ACC112 (cell line): ENCODE results near the gene NAALADL1.
"Not testable (repeated sequence)": the region's sequence is repeated elsewhere in the genome, so short reads cannot be mapped to it uniquely, and the experiment has no call there.

Experiments used
- H2AFZ ChIP-seq: fragments of 200-600 bp; sonication (generic); one replicate; pipeline ENCODE4 v1.6.0; 2017; ENCODE audit warnings: antibody characterized with exemption, low read length; ENCODE audit not compliant: unreplicated experiment
- H3K27ac ChIP-seq: fragments of 200-600 bp; sonication (generic); 2 replicates; pipeline ENCODE4 v1.5.1; 2014; ENCODE audit warnings: low read depth, mild to moderate bottlenecking, antibody characterized with exemption, low read length, moderate library complexity
- H3K27me3 ChIP-seq: fragments of 200-600 bp; sonication (generic); 2 replicates; pipeline ENCODE4 v1.6.1; 2014; ENCODE audit warnings: mild to moderate bottlenecking, antibody characterized with exemption, low read length, moderate library complexity, mixed read lengths; ENCODE audit not compliant: insufficient read depth
- H3K36me3 ChIP-seq: fragments of 200-600 bp; sonication (generic); 2 replicates; pipeline ENCODE4 v1.6.1; 2016; ENCODE audit warnings: mild to moderate bottlenecking, antibody characterized with exemption, low read length, moderate library complexity, mixed read lengths; ENCODE audit not compliant: insufficient read depth
- H3K4me1 ChIP-seq: fragments of 200-600 bp; sonication (generic); one replicate; pipeline ENCODE4 v1.6.1; 2016; ENCODE audit warnings: low read length, mixed read lengths; ENCODE audit not compliant: insufficient read depth, unreplicated experiment, control insufficient read depth
- H3K4me3 ChIP-seq: fragments of 200-600 bp; sonication (generic); 2 replicates; pipeline ENCODE4 v1.5.1; 2014; ENCODE audit warnings: mild to moderate bottlenecking, low read depth, low read length
- H3K79me2 ChIP-seq: fragments of 200-600 bp; sonication (generic); one replicate; pipeline ENCODE4 v1.6.0; 2016; ENCODE audit warnings: low read length; ENCODE audit not compliant: control insufficient read depth, unreplicated experiment, insufficient read depth

Gene NAALADL1

GRCh38 chr11:65013888-65014725 lies 44.2 kb downstream of the NAALADL1 start, which contains the start of gene ARL2:
Gene ARL2 (plus strand): TSS chr11:65014160. CDS start chr11:65014208, 48 bp downstream.
- Histone ChIP-seq H3K27me3 (no peaks in the 10 kb centered on the region), H3K36me3 (0 out of 2 replicates have a peak, but pooled peaks cover 6% of the 10 kb centered on the region), H3K4me3 (peak within 1 kb of the TSS; percentile 97), H3K79me2 (peaks cover 2% of the 10 kb centered on the region), H3K27ac (peak within 1 kb of the TSS; percentile 90), H3K4me1 (peaks cover 4% of the 10 kb centered on the region), H2AFZ (peak within 1 kb of the TSS; percentile 99)

GRCh38 chr11:65013130-65013887 lies 45.0 kb downstream of the NAALADL1 start:
- peaks cover 6% of the 10 kb centered on the region for H3K4me1 ChIP-seq
- no peaks in the 10 kb centered on the region for H3K27me3 ChIP-seq
- peak overlapping the region; percentile 99 for H2AFZ ChIP-seq
- H3K79me2 ChIP-seq: peaks cover 2% of the 10 kb centered on the region
- 0 out of 2 replicates have a peak, but pooled peaks cover 5% of the 10 kb centered on the region for H3K36me3 ChIP-seq
- H3K4me3 ChIP-seq: peak overlapping the region; percentile 97
- H3K27ac ChIP-seq: peak overlapping the region; percentile 90

- Histone ChIP-seq H3K27me3 (no peaks in the 10 kb centered on the region), H3K27ac (no peak overlapping the region), H3K79me2 (no peaks in the 10 kb centered on the region), H3K36me3 (no peaks in the 10 kb centered on the region), H3K4me1 (peaks cover 20% of the 10 kb centered on the region), H2AFZ (no peak overlapping the region), H3K4me3 (no peak overlapping the region)
Measured at GRCh38 chr11:65008873-65009272, 49.5 kb downstream of the NAALADL1 start.

GRCh38 chr11:65008016-65008415 lies 50.3 kb downstream of the NAALADL1 start:
- peaks cover 16% of the 10 kb centered on the region for H3K4me1 ChIP-seq

GRCh38 chr11:65003968-65004367 lies 54.4 kb downstream of the NAALADL1 start:
- not testable (repeated sequence) for H3K27ac ChIP-seq, H3K79me2 ChIP-seq, H3K27me3 ChIP-seq, H3K36me3 ChIP-seq, H3K4me3 ChIP-seq, H2AFZ ChIP-seq
- H3K4me1 ChIP-seq: peaks cover 16% of the 10 kb centered on the region

More at GRCh38 chr11:65008016-65008415, 50.3 kb downstream of the NAALADL1 start:
- no peak overlapping the region for H2AFZ ChIP-seq
- no peaks in the 10 kb centered on the region for H3K36me3 ChIP-seq
- no peaks in the 10 kb centered on the region for H3K79me2 ChIP-seq
- H3K4me3 ChIP-seq: no peak overlapping the region
- no peaks in the 10 kb centered on the region for H3K27me3 ChIP-seq
- peak overlapping the region; percentile 68; the same call in 1 of the 2 replicates for H3K27ac ChIP-seq

- Histone ChIP-seq H3K79me2 (no peaks in the 10 kb centered on the region), H3K4me3 (no peak overlapping the region), H3K27ac (no peak overlapping the region), H2AFZ (no peak overlapping the region), H3K36me3 (no peaks in the 10 kb centered on the region), H3K27me3 (no peaks in the 10 kb centered on the region), H3K4me1 (peaks cover 14% of the 10 kb centered on the region)
Measured at GRCh38 chr11:65003282-65003681, 55.1 kb downstream of the NAALADL1 start.

GRCh38 chr11:65002706-65003105 lies 55.6 kb downstream of the NAALADL1 start:
- no peak overlapping the region for H2AFZ ChIP-seq
- H3K27ac ChIP-seq: no peak overlapping the region
- H3K27me3 ChIP-seq: no peaks in the 10 kb centered on the region
- no peaks in the 10 kb centered on the region for H3K79me2 ChIP-seq
- no peak overlapping the region for H3K4me3 ChIP-seq
- no peaks in the 10 kb centered on the region for H3K36me3 ChIP-seq
- peaks cover 11% of the 10 kb centered on the region for H3K4me1 ChIP-seq

- H3K4me1 ChIP-seq: peaks cover 13% of the 10 kb centered on the region
- no peak overlapping the region for H3K27ac ChIP-seq
- H3K4me3 ChIP-seq: no peak overlapping the region
- no peak overlapping the region for H2AFZ ChIP-seq
- no peaks in the 10 kb centered on the region for H3K27me3 ChIP-seq
- no peaks in the 10 kb centered on the region for H3K36me3 ChIP-seq
- no peaks in the 10 kb centered on the region for H3K79me2 ChIP-seq
Measured at GRCh38 chr11:64999478-64999877, 58.9 kb downstream of the NAALADL1 start.

GRCh38 chr11:64998690-64999431 lies 59.5 kb downstream of the NAALADL1 start:
- H3K27me3 ChIP-seq: no peaks in the 10 kb centered on the region
- no peaks in the 10 kb centered on the region for H3K79me2 ChIP-seq
- H3K27ac ChIP-seq: no peak overlapping the region
- no peaks in the 10 kb centered on the region for H3K36me3 ChIP-seq
- H3K4me3 ChIP-seq: no peak overlapping the region
- H2AFZ ChIP-seq: no peak overlapping the region
- peaks cover 13% of the 10 kb centered on the region for H3K4me1 ChIP-seq

GRCh38 chr11:64998141-64998540 lies 60.2 kb downstream of the NAALADL1 start:
- Histone ChIP-seq H3K4me1 (peaks cover 13% of the 10 kb centered on the region), H2AFZ (no peak overlapping the region), H3K27ac (no peak overlapping the region)

More at GRCh38 chr11:64998141-64998540, 60.2 kb downstream of the NAALADL1 start:
- Histone ChIP-seq H3K36me3 (no peaks in the 10 kb centered on the region), H3K4me3 (no peak overlapping the region), H3K79me2 (no peaks in the 10 kb centered on the region), H3K27me3 (no peaks in the 10 kb centered on the region)
